NCI-H526 (cell line): ENCODE measurements around the gene C9orf50.
A peak's percentile ranks its signal among the peaks of the same experiment; 100 is the strongest.

Source experiments
- DNase-seq, 2 experiments: peaks; one replicate each; lab custom pipeline; 2025; lab: John Stamatoyannopoulos, UW

C9orf50 gene

GRCh38 chr9:129570450-129571297, 50.2 kb downstream of the C9orf50 start:
- DNase-seq = peak in 1 of 2 experiments; percentile 16

GRCh38 chr9:129569502-129570449, 51.1 kb downstream of the C9orf50 start:
- peak; percentile 18 to 32 for DNase-seq

- peak in 1 of 2 experiments; percentile 50 for DNase-seq
Observed at GRCh38 chr9:129568560-129569501, 52.1 kb downstream of the C9orf50 start.

GRCh38 chr9:129567842-129568559, 52.9 kb downstream of the C9orf50 start:
- peak in 1 of 2 experiments; percentile 17 for DNase-seq

GRCh38 chr9:129567329-129567728, 53.6 kb downstream of the C9orf50 start:
- DNase-seq = no peak

- DNase-seq = no peak
Observed at GRCh38 chr9:129566563-129567266, 54.2 kb downstream of the C9orf50 start.

GRCh38 chr9:129562917-129563316, 58.0 kb downstream of the C9orf50 start:
- DNase-seq = no peak

- DNase-seq = no peak
Observed at GRCh38 chr9:129562514-129562913, 58.4 kb downstream of the C9orf50 start.
